ENCODE data around the gene RCBTB2. TPM values are rescaled to one million over a fixed set of nuclear protein-coding genes. Genes with fewer than 3 reads are reported as not detected.

Gene RCBTB2
- total RNA-seq, 1 experiment from 2014 or later, result 11.7 TPM

DNA sequence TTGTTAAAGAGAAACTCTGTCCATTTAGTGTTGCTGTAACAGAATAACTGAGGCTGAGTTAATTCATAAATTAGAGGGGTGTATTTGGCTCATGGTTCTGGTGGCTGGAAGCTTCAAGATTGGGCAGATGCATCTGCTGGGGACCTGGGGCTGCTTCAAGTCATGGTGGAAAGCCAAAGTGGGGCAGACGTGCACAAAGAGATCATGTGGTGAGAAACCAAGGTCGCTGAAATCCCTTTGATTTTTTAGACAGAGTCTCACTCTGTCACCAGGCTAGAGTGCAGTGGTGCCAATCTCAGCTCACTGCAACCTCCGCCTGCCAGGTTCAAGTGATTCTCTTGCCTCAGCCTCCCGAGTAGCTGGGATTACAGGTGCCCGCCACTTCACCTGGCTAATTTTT, 46.0 kb downstream of the RCBTB2 start:
- no peak for DNase-seq
- Histone ChIP-seq H2BK12ac (ENCODE audit: insufficient read length, low read depth, low read length) (no peak overlapping the region), H2BK20ac (ENCODE audit: low read depth, low read length, poor library complexity, severe bottlenecking) (no peak overlapping the region), H3T11ph (ENCODE audit: low read length) (no peak overlapping the region), H3K4ac (ENCODE audit: low read depth, low read length) (no peak overlapping the region), H3K9me3 (ENCODE audit: control insufficient read depth, low read depth, low read length) (no peaks in the 10 kb centered on the region), H4K5ac (ENCODE audit: insufficient read length, low read depth, low read length) (no peak overlapping the region), H3K9ac (ENCODE audit: extremely low read depth, insufficient read length, low read length) (no peak overlapping the region), H2AK5ac (ENCODE audit: insufficient read length, low read length) (no peak overlapping the region), H2BK120ac (ENCODE audit: low read depth, low read length, poor library complexity, severe bottlenecking) (no peak overlapping the region), H3K79me1 (ENCODE audit: insufficient read depth, low read depth, low read length, poor library complexity, severe bottlenecking) (no peaks in the 10 kb centered on the region), H2AFZ (ENCODE audit: low read length) (no peak overlapping the region), H3K23me2 (ENCODE audit: insufficient read length, low read depth, low read length, poor library complexity, severe bottlenecking) (no peaks in the 10 kb centered on the region), H2BK15ac (ENCODE audit: low read depth, low read length) (no peak overlapping the region), H4K20me1 (ENCODE audit: control insufficient read depth, insufficient read depth, insufficient read length) (no peaks in the 10 kb centered on the region), H4K8ac (replicated peaks; ENCODE audit: insufficient read length, low read depth, low read length) (no peak overlapping the region), H3K56ac (ENCODE audit: insufficient read length, low read depth, low read length) (no peak overlapping the region), H3K27ac (ENCODE audit: insufficient read length, low read depth, low read length) (no peak overlapping the region), H3K4me2 (ENCODE audit: insufficient read depth, insufficient read length, low read length) (no peak overlapping the region), H3K4me1 (ENCODE audit: insufficient read depth, low read length) (no peaks in the 10 kb centered on the region), H3K14ac (ENCODE audit: insufficient read depth, low read length) (no peak overlapping the region), H3K79me2 (ENCODE audit: insufficient read depth, low read length) (no peaks in the 10 kb centered on the region), H3K27me3 (ENCODE audit: insufficient read depth, low read length) (no peaks in the 10 kb centered on the region), H4K91ac (ENCODE audit: insufficient read length, low read depth, low read length) (no peak overlapping the region), H2BK5ac (ENCODE audit: insufficient read length, low read length) (no peak overlapping the region), H3K18ac (ENCODE audit: insufficient read length, low read depth, low read length) (no peak overlapping the region), H3K23ac (ENCODE audit: insufficient read length, low read depth, low read length) (no peak overlapping the region)
- no CpG with 5 or more reads among the region's 5 CpGs for WGBS (ENCODE audit: extremely low coverage, insufficient read length, low lambda C conversion rate)
- no peaks in the 10 kb centered on the region for H3K27me3 Mint-ChIP-seq (ENCODE audit: low read depth)
- TF ChIP-seq CTCF (conservative IDR thresholded peaks at IDR 0.05), result no peak
- no peak overlapping the region for H3K4me3 Mint-ChIP-seq
- peaks cover 2 to 4% of the 10 kb centered on the region in 2 experiments; a peak in 2 of 4 replicates for H3K4me1 Mint-ChIP-seq
- peaks cover 15 to 30% (median 18%) of the 10 kb centered on the region in 3 experiments; a peak in 6 of 7 replicates for H3K36me3 Mint-ChIP-seq (ENCODE audit: insufficient read depth in 1 of 3, low read depth in 3 of 3)
- 0 out of 7 replicates have a peak overlapping the region, but pooled peaks of 1 of the 3 experiments have one; percentile 49 for H3K27ac Mint-ChIP-seq
- H3K9me3 Mint-ChIP-seq, result peaks cover 2 to 7% of the 10 kb centered on the region in 2 experiments; a peak in 4 of 5 replicates

Measured in H9 (cell line).